Activated T-cell treated with anti-CD3 and anti-CD28 coated beads, Interleukin-2, amount 50 U/mL, for 72 hours (primary cell): ENCODE measurements around the gene RUNX1. TPM values are rescaled to one million over a fixed set of nuclear protein-coding genes. Genes with fewer than 3 reads are reported as not detected.

Source experiments
- ATAC-seq, 2 donors: fragments of 150-1000 bp; cut with Tn5 transposase; replicated peaks in 1 of 2; 2 replicates each; pipeline ENCODE4 v1.10.0; 2021; ENCODE audit warnings: moderate library complexity in 2 of 2, mild to moderate bottlenecking in 1 of 2
- DNase-seq, 2 donors: peaks; one replicate each; pipeline ENCODE4 v3.0.0; 2021 to 2022; ENCODE audit warnings: mixed read lengths in 1 of 2
- H3K27ac Mint-ChIP-seq: one replicate; pipeline ENCODE4 v1.8.0; 2022; ENCODE audit warnings: mild to moderate bottlenecking, moderate library complexity, mixed read lengths
- H3K27me3 Mint-ChIP-seq: one replicate; pipeline ENCODE4 v1.8.0; 2022; ENCODE audit warnings: low read depth, mixed read lengths
- H3K36me3 Mint-ChIP-seq, 2 donors: one replicate each; pipeline ENCODE4 v1.8.0; 2022; ENCODE audit warnings: mixed read lengths in 2 of 2, mild to moderate bottlenecking in 1 of 2; ENCODE audit not compliant: insufficient read depth in 2 of 2
- H3K4me1 Mint-ChIP-seq: one replicate; pipeline ENCODE4 v1.8.0; 2022; ENCODE audit warnings: low read depth, mixed read lengths
- H3K4me3 Mint-ChIP-seq, 2 donors: one replicate each; pipeline ENCODE4 v1.8.0; 2022; ENCODE audit warnings: mild to moderate bottlenecking in 2 of 2, mixed read lengths in 2 of 2, moderate library complexity in 2 of 2
- H3K9me3 Mint-ChIP-seq, 2 donors: one replicate each; pipeline ENCODE4 v1.8.0; 2022; ENCODE audit warnings: mixed read lengths in 2 of 2
- total RNA-seq, 2 donors: library from RNA; stranded (reverse); gene quantifications; one replicate each; pipeline ENCODE4 v1.2.3, GENCODE V29; 2022

The RUNX1 gene
- total RNA-seq, 2 donors from 2014 or later = 36.6 to 56.2 TPM

DNA sequence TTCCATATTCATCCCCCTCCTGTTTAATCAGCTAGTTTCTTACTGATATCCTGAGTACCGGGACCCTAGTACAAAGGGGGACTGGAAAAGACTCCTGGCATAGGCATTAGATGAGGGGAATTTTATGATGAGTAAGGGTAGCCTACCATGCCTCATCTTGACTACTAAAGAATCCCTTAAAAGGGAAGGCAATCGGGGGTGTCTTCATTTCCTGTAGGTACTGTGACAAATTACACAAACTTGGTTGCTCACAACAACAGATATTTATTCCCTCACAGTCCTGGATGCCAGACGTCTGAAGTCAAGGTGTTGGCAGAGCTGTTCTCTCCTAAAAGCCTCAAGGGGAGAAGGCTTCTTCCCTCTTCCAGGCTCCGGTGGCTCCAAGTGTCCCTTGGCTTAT is 28.9 kb upstream of the RUNX1 start:
- no peaks in the 10 kb centered on the region for H3K27me3 Mint-ChIP-seq
- ATAC-seq (peak; percentile 27 to 51), DNase-seq (no peak)
- peak overlapping the region in 1 of 2 donors; percentile 1 for H3K4me3 Mint-ChIP-seq
- peaks cover 5 to 6% of the 10 kb centered on the region in 2 donors for H3K9me3 Mint-ChIP-seq
- no peak overlapping the region for H3K27ac Mint-ChIP-seq
- peaks cover 52% of the 10 kb centered on the region for H3K4me1 Mint-ChIP-seq
- peaks cover 8 to 10% of the 10 kb centered on the region in 2 donors for H3K36me3 Mint-ChIP-seq

GRCh38 chr21:35077466-35077865 is 28.4 kb upstream of the RUNX1 start:
- Mint-ChIP-seq H3K27ac (no peak overlapping the region), H3K4me1 (peaks cover 52% of the 10 kb centered on the region), H3K4me3 (no peak overlapping the region), H3K27me3 (no peaks in the 10 kb centered on the region), H3K9me3 (peaks cover 4% of the 10 kb centered on the region in 2 donors), H3K36me3 (peaks cover 6 to 7% of the 10 kb centered on the region in 2 donors)
- ATAC-seq (no peak), DNase-seq (no peak)

- H3K4me1 Mint-ChIP-seq = peaks cover 44% of the 10 kb centered on the region
- ATAC-seq (peak; percentile 70 to 71), DNase-seq (peak in 1 of 2 donors; percentile 18)
- H3K9me3 Mint-ChIP-seq = peaks cover 3 to 4% of the 10 kb centered on the region in 2 donors
- H3K4me3 Mint-ChIP-seq = no peak overlapping the region
- peaks cover 5 to 7% of the 10 kb centered on the region in 2 donors for H3K36me3 Mint-ChIP-seq
- no peak overlapping the region for H3K27ac Mint-ChIP-seq
- no peaks in the 10 kb centered on the region for H3K27me3 Mint-ChIP-seq
Observed at GRCh38 chr21:35075546-35075945, 26.4 kb upstream of the RUNX1 start.

- H3K4me1 Mint-ChIP-seq = peaks cover 31% of the 10 kb centered on the region
- DNase-seq = no peak
- peaks cover 3 to 4% of the 10 kb centered on the region in 2 donors for H3K9me3 Mint-ChIP-seq
- no peak overlapping the region for H3K4me3 Mint-ChIP-seq
- H3K27me3 Mint-ChIP-seq = no peaks in the 10 kb centered on the region
- no peak overlapping the region for H3K27ac Mint-ChIP-seq
- peaks cover 5 to 7% of the 10 kb centered on the region in 2 donors for H3K36me3 Mint-ChIP-seq
- ATAC-seq = no peak
Observed at GRCh38 chr21:35072960-35073359, 23.9 kb upstream of the RUNX1 start.

DNA sequence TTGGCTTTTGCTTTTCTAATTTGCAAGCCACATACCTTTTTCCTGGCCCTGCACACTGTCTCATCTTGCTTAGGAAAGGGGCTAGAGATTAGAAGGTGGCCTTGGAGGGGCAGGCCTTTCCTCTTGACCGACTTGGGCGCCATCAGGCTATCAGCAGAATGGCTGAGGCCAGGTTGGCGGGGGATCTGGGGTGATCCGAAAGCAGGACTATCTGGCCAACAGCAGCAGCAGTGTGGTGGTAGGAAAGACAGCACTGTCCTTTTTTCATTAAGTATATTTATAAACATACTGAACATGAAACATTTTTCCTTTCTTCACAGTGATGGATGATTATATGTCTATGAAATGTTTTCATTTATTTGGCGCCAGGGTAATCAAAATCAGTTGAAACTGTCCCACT is 23.5 kb upstream of the RUNX1 start:
- H3K4me3 Mint-ChIP-seq = no peak overlapping the region
- H3K27me3 Mint-ChIP-seq = no peaks in the 10 kb centered on the region
- DNase-seq = no peak
- H3K9me3 Mint-ChIP-seq = peaks cover 3 to 4% of the 10 kb centered on the region in 2 donors
- H3K4me1 Mint-ChIP-seq = peaks cover 27% of the 10 kb centered on the region
- H3K27ac Mint-ChIP-seq = no peak overlapping the region
- H3K36me3 Mint-ChIP-seq = peaks cover 5 to 7% of the 10 kb centered on the region in 2 donors
- ATAC-seq = no peak

DNA sequence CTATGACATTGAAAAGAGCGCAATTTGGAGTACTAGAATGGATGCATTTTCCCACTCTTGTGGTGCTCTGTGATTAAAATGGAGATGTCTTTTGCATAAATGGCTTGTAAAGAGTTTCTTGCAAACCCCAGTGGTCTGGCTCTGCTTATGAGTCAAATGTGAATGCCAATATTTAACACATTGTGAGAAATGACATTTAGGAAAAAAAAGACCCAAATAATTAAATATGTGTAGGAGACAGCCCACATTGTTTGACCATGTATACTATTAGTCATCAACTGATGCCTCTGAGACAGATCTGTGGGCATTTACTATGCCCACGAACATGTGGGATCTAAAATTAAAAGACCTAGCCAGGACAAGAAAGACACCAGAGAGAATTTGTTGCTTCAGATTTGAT is 22.2 kb upstream of the RUNX1 start:
- no peak for ATAC-seq
- H3K4me1 Mint-ChIP-seq = peaks cover 21% of the 10 kb centered on the region
- no peaks in the 10 kb centered on the region for H3K27me3 Mint-ChIP-seq
- H3K27ac Mint-ChIP-seq = no peak overlapping the region
- peaks cover 5 to 7% of the 10 kb centered on the region in 2 donors for H3K36me3 Mint-ChIP-seq
- H3K9me3 Mint-ChIP-seq = peaks cover 6% of the 10 kb centered on the region in 2 donors
- DNase-seq = no peak
- no peak overlapping the region for H3K4me3 Mint-ChIP-seq

DNA sequence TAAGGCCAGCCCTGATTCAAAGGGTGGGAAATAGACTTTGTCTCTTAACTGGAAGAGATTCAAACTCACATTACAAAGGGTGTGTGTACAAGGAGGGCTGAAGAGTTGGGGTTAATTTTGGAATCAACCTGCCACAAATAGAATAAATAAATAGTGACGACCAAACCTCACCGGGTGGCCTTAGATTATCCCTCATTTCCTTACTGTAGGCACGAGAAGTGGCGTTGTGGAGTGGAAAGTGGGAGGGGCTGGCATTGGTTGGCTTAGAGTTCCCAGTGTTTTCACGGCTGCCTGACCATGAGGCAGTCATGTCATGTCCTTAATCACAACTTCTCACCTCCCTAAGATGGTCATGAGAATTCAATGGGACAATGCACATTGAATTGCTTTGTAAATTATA is 21.3 kb upstream of the RUNX1 start:
- Mint-ChIP-seq H3K4me1 (peaks cover 12% of the 10 kb centered on the region), H3K9me3 (peaks cover 6% of the 10 kb centered on the region in 2 donors), H3K4me3 (no peak overlapping the region), H3K27ac (no peak overlapping the region), H3K36me3 (peaks cover 5 to 7% of the 10 kb centered on the region in 2 donors), H3K27me3 (no peaks in the 10 kb centered on the region)
- no peak for ATAC-seq
- DNase-seq = no peak

GRCh38 chr21:35066824-35067223 is 17.7 kb upstream of the RUNX1 start:
- no peak for ATAC-seq
- Mint-ChIP-seq H3K4me1 (peaks cover 28% of the 10 kb centered on the region), H3K27ac (no peak overlapping the region), H3K4me3 (no peak overlapping the region), H3K27me3 (peaks cover 4% of the 10 kb centered on the region), H3K36me3 (peaks cover 0 to 2% of the 10 kb centered on the region in 2 donors), H3K9me3 (peaks cover 3% of the 10 kb centered on the region in 2 donors)
- no peak for DNase-seq

GRCh38 chr21:35063428-35064172 is 14.5 kb upstream of the RUNX1 start:
- ATAC-seq = peak in 1 of 2 donors; percentile 35
- Mint-ChIP-seq H3K36me3 (peaks cover 0 to 3% of the 10 kb centered on the region in 2 donors), H3K27ac (no peak overlapping the region), H3K27me3 (peaks cover 4% of the 10 kb centered on the region), H3K4me1 (peaks cover 32% of the 10 kb centered on the region), H3K4me3 (no peak overlapping the region), H3K9me3 (peaks cover 5 to 6% of the 10 kb centered on the region in 2 donors)
- DNase-seq = no peak

GRCh38 chr21:35062016-35062415 is 12.9 kb upstream of the RUNX1 start:
- Mint-ChIP-seq H3K4me1 (peaks cover 48% of the 10 kb centered on the region), H3K36me3 (peaks cover 0 to 3% of the 10 kb centered on the region in 2 donors), H3K27ac (no peak overlapping the region), H3K9me3 (peaks cover 5 to 6% of the 10 kb centered on the region in 2 donors), H3K4me3 (no peak overlapping the region), H3K27me3 (peaks cover 4% of the 10 kb centered on the region)
- no peak for ATAC-seq
- DNase-seq = no peak

GRCh38 chr21:35059742-35060141 is 10.6 kb upstream of the RUNX1 start:
- Mint-ChIP-seq H3K27ac (no peak overlapping the region), H3K9me3 (peaks cover 2 to 3% of the 10 kb centered on the region in 2 donors), H3K4me3 (peak overlapping the region in 1 of 2 donors; percentile 9), H3K27me3 (no peaks in the 10 kb centered on the region), H3K4me1 (peaks cover 50% of the 10 kb centered on the region), H3K36me3 (peaks cover 0 to 3% of the 10 kb centered on the region in 2 donors)
- DNase-seq (no peak), ATAC-seq (peak; percentile 43 to 58)

DNA sequence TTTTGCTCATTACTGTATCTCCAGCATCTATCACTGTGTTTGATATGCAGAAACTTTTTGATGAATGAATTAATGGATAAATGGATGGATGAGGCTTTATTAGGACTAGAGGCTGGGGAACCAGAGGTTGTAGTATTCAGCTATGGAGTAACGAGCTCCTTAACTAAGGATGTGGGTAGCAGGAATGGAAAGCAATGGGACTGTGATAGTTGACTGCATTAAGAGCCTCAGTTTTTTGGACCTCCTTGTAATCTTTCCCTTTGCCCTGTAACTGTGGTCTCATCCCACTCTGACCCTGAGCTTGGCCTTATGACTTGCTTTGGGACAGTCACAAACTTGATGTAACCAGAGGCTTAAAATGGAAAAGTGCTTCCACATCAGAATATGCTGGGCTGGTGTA is 9.0 kb upstream of the RUNX1 start:
- H3K36me3 Mint-ChIP-seq = peaks cover 0 to 3% of the 10 kb centered on the region in 2 donors
- peaks cover 2 to 3% of the 10 kb centered on the region in 2 donors for H3K9me3 Mint-ChIP-seq
- no peak overlapping the region for H3K27ac Mint-ChIP-seq
- DNase-seq = no peak
- H3K27me3 Mint-ChIP-seq = no peaks in the 10 kb centered on the region
- H3K4me1 Mint-ChIP-seq = peaks cover 42% of the 10 kb centered on the region
- ATAC-seq = no peak
- H3K4me3 Mint-ChIP-seq = peak overlapping the region; percentile 37 to 60

DNA sequence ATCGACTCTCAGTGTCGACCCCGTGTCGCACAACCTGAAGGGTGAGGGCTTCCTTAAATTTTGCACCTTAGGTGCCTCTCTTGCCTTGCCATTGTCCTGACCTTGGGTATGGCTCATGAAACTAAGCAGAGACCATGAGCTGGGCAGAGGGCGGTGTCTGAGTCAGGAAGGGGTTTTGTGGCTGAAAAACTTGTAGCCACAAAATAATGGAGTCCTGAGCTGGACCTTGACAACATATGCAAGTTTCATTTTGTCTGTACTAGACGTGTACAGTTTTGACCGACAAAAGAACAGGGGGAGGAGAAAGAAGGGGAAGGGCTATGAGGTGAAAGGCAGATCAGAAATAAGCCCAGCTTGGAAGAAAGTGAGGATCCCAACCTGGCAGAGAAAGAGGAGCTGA is 8.3 kb upstream of the RUNX1 start:
- H3K36me3 Mint-ChIP-seq = peaks cover 0 to 3% of the 10 kb centered on the region in 2 donors
- peak overlapping the region; percentile 32 to 37 for H3K4me3 Mint-ChIP-seq
- no peak for DNase-seq
- H3K4me1 Mint-ChIP-seq = peaks cover 47% of the 10 kb centered on the region
- H3K27me3 Mint-ChIP-seq = no peaks in the 10 kb centered on the region
- no peak overlapping the region for H3K27ac Mint-ChIP-seq
- peaks cover 2 to 3% of the 10 kb centered on the region in 2 donors for H3K9me3 Mint-ChIP-seq
- peak; percentile 60 to 81 for ATAC-seq
